Psoas muscle (tissue), 8 donors: ENCODE results near the gene MALRD1. TPM values are rescaled to one million over a fixed set of nuclear protein-coding genes. Genes with fewer than 3 reads are reported as not detected.
"Not testable (repeated sequence)": the region's sequence is repeated elsewhere in the genome, so short reads cannot be mapped to it uniquely, and the experiment has no call there.

Experiments used
- ATAC-seq, 4 donors: fragments of 200-7000 bp; cut with Tn5 transposase; one replicate each; pipeline ENCODE4 v1.9.1; 2020; ENCODE audit warnings: moderate library complexity in 3 of 4, mild to moderate bottlenecking in 2 of 4
- DNase-seq, 2 donors: peaks; one replicate each; pipeline ENCODE4 v3.0.0-alpha.2; 2020
- H3K27ac ChIP-seq: fragments of 200-600 bp; one replicate; pipeline ENCODE4 v1.8.0; 2022
- H3K27me3 ChIP-seq, 3 donors: fragments of 200-600 bp in 1 of 3; one replicate each; pipeline versions ENCODE4 v1.6.1 to v1.8.0; 2013 to 2022; ENCODE audit warnings: low read length in 2 of 3, mild to moderate bottlenecking in 2 of 3, moderate library complexity in 1 of 3; ENCODE audit not compliant: insufficient read depth in 3 of 3
- H3K36me3 ChIP-seq, 2 donors: fragments of 200-600 bp in 1 of 2; one replicate each; pipeline versions ENCODE4 v1.6.1 to v1.8.0; 2013 to 2022; ENCODE audit warnings: low read depth in 1 of 2, mild to moderate bottlenecking in 1 of 2, moderate library complexity in 1 of 2; ENCODE audit not compliant: insufficient read depth in 1 of 2
- H3K4me1 ChIP-seq: fragments of 200-600 bp; one replicate; pipeline ENCODE4 v1.8.0; 2022
- H3K4me3 ChIP-seq: fragments of 200-600 bp; one replicate; pipeline ENCODE4 v1.8.0; 2022; ENCODE audit warnings: mild to moderate bottlenecking
- H3K9me3 ChIP-seq: fragments of 200-600 bp; one replicate; pipeline ENCODE4 v1.8.0; 2022
- CTCF ChIP-seq: fragments of 200-600 bp; IDR thresholded peaks from one replicate; pipeline ENCODE4 v1.8.0; 2022; ENCODE audit warnings: antibody characterized with exemption
- WGBS, 3 donors: extraction: QIAGEN DNeasy Blood & Tissue Kit; methylation state at CpG; one replicate each; pipeline versions ENCODE4 v1.1.6 to v1.1.7; 2013; 5-methylcytosine and 5-hydroxymethylcytosine counted together
- intact Hi-C, 2 donors: fragments of 100-400 bp; cut with DNase I; formaldehyde crosslinking; loops; one replicate each; pipeline versions ENCODE4 v1.11.0 to v1.14.2; 2022
- polyA plus RNA-seq, 3 donors: library from polyadenylated mRNA; stranded (reverse); fragments of 200-250 nt; gene quantifications; one replicate each; pipeline ENCODE4 v1.2.3, GENCODE V29; 2013
- total RNA-seq, 4 donors: library from RNA; stranded (reverse); fragmentation: NEBNext Ultra II Directional in 2 of 4; extraction: Animal tissue kit (Norgen Biotek cat#: 25700) in 2 of 4; gene quantifications; one replicate each; pipeline versions ENCODE4 v1.2.1 to v1.2.4, GENCODE V29; 2021 to 2023
- donor health status: healthy with polysubstance abuse.
- donor health status: DM: no; HTN: no; CAD: no; lungs with moderate emphysema.
- donor health status: Bipolar disorder and iron deficiency.
- donor health status: healthy.
- donor health status: DM: yes; HTN: yes; CAD: no.
- donor health status: DM: no; HTN: no; CAD: no.
- donor health status: DM: no; HTN: no; CAD: no.
- donor health status: DM: yes; HTN: yes; CAD: no.

Gene MALRD1
- total and polyA plus RNA-seq, 7 donors = 0.12 to 0.39 (median 0.27) TPM; not detected in 3

- Histone ChIP-seq H3K9me3 (no peaks in the 10 kb centered on the region), H3K27me3 (no peaks in the 10 kb centered on the region), H3K36me3 (no peaks in the 10 kb centered on the region), H3K4me3 (no peak overlapping the region), H3K4me1 (no peaks in the 10 kb centered on the region), H3K27ac (no peak overlapping the region)
- ATAC-seq (no peak), DNase-seq (no peak)
- intact Hi-C loops = no loop called here
- WGBS, 3 donors = 69 to 85% (median 76%) methylated on average over 1 of the region's 1 CpG
- TF ChIP-seq CTCF = no peak
Measured at GRCh38 chr10:19499291-19499770, 450.7 kb downstream of the MALRD1 start.

GRCh38 chr10:19500959-19501358 lies 452.4 kb downstream of the MALRD1 start:
- TF ChIP-seq CTCF = no peak
- H3K4me3 ChIP-seq = no peak overlapping the region
- no peaks in the 10 kb centered on the region for H3K4me1 ChIP-seq
- H3K36me3 ChIP-seq = no peaks in the 10 kb centered on the region
- H3K9me3 ChIP-seq = no peaks in the 10 kb centered on the region
- H3K27me3 ChIP-seq = no peaks in the 10 kb centered on the region
- intact Hi-C loops = no loop called here
- ATAC-seq = no peak
- no peak for DNase-seq
- H3K27ac ChIP-seq = no peak overlapping the region
- WGBS, 3 donors = 43 to 90% (median 69%) methylated on average over 1 of the region's 1 CpG

- ATAC-seq = peak in 2 of 4 donors; percentile 72 to 76
- no peak for TF ChIP-seq CTCF
- Histone ChIP-seq H3K27ac (no peak overlapping the region), H3K9me3 (no peaks in the 10 kb centered on the region), H3K4me3 (no peak overlapping the region), H3K4me1 (no peaks in the 10 kb centered on the region), H3K36me3 (no peaks in the 10 kb centered on the region), H3K27me3 (no peaks in the 10 kb centered on the region)
- WGBS, 3 donors = 48 to 61% (median 53%) methylated on average over 6 of the region's 6 CpGs
- intact Hi-C loops = no loop called here
- DNase-seq = no peak
Measured at GRCh38 chr10:19505320-19506312, 457.0 kb downstream of the MALRD1 start.

GRCh38 chr10:19510005-19510732 lies 461.6 kb downstream of the MALRD1 start:
- H3K4me3 ChIP-seq, ATAC-seq, H3K36me3 ChIP-seq, H3K4me1 ChIP-seq, DNase-seq, H3K27ac ChIP-seq, H3K9me3 ChIP-seq, intact Hi-C loops, H3K27me3 ChIP-seq: not testable (repeated sequence)
- 49 to 52% (median 51%) methylated on average over 7 to 8 of the region's 8 CpGs for WGBS, 3 donors

GRCh38 chr10:19518109-19518508 lies 469.5 kb downstream of the MALRD1 start:
- Histone ChIP-seq H3K27me3 (no peaks in the 10 kb centered on the region), H3K36me3 (no peaks in the 10 kb centered on the region), H3K4me1 (no peaks in the 10 kb centered on the region), H3K4me3 (no peak overlapping the region), H3K27ac (no peak overlapping the region), H3K9me3 (peaks cover 10% of the 10 kb centered on the region)
- DNase-seq = no peak
- ATAC-seq = no peak
- no peak for TF ChIP-seq CTCF
- intact Hi-C loops = no loop called here
